ENCODE data around the gene SLC39A9. TPM values are rescaled to one million over a fixed set of nuclear protein-coding genes. Genes with fewer than 3 reads are reported as not detected.

SLC39A9 gene
- total and polyA plus RNA-seq, 4 donors = 20.5 to 74.9 (median 43.4) TPM

DNA sequence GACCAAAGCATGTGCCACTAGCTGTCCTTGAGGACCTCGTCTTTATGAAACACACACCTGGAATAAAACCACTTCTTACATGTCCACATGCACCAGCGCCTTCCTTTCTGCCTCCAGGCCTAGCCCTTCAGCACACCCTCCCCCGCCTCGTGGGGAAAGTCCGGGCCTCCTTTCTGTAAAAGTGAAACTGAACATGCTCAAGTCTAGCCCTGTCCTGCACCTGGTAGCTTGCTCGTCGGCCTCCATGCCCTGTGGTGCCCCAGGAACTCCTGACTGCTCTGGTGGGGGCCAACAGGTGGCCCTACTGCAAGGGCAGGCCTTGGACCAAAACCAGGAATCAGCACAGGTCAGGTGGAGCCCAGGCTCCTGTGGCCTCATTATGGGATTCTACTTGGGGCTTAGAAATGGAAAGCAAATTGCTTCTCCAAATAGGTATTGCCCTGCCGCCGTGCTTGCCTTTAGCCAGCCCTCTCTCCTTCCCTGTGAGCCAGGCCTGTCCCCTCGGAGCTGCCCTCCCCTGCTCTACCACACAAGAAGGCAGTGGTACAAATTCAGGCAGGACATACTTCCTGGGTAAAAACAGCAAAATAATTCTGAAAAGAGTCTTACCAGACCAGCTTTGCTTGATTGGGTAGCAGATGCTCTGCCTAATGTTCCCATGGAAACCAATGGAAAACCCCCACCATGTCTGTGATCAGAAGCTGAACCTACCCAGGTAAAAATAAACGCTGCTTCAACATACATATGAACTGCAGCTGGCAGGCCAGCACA is 43.9 kb upstream of the SLC39A9 start:
- peaks cover 0 to 7% (median 0%) of the 10 kb centered on the region in 5 donors for H3K4me1 ChIP-seq (ENCODE audit: control insufficient read depth in 5 of 5, insufficient read depth in 5 of 5, low read length in 5 of 5)
- no peak for DNase-seq
- WGBS, 2 donors = 59 to 79% methylated on average over 11 of the region's 11 CpGs
- H3K4me3 ChIP-seq = no peak overlapping the region
- H3K9ac ChIP-seq (ENCODE audit: insufficient read depth in 1 of 2, low read length in 2 of 2) = no peak overlapping the region
- ATAC-seq (ENCODE audit: insufficient read depth, low FRiP score) = no peak
- no peaks in the 10 kb centered on the region for H3K27me3 ChIP-seq (ENCODE audit: control insufficient read depth in 3 of 3, insufficient read depth in 3 of 3, low read length in 2 of 3)
- no peak overlapping the region for H3K27ac ChIP-seq (ENCODE audit: low read depth in 1 of 2, low read length in 1 of 2)
- H3K36me3 ChIP-seq (ENCODE audit: control insufficient read depth in 4 of 4, insufficient read depth in 4 of 4, low read length in 4 of 4) = no peaks in the 10 kb centered on the region
- no peak for TF ChIP-seq CTCF (IDR thresholded peaks at IDR 0.05; ENCODE audit: control extremely low read depth, extremely low read depth)
- peaks cover 0 to 2% (median 0%) of the 10 kb centered on the region in 4 donors for H3K9me3 ChIP-seq (ENCODE audit: control insufficient read depth in 4 of 4, insufficient read depth in 3 of 4, low read length in 3 of 4)

GRCh38 chr14:69355154-69355597 is 43.3 kb upstream of the SLC39A9 start:
- Histone ChIP-seq H3K36me3 (ENCODE audit: control insufficient read depth in 4 of 4, insufficient read depth in 4 of 4, low read length in 4 of 4) (no peaks in the 10 kb centered on the region), H3K4me1 (ENCODE audit: control insufficient read depth in 5 of 5, insufficient read depth in 5 of 5, low read length in 5 of 5) (peaks cover 0 to 7% (median 0%) of the 10 kb centered on the region in 5 donors), H3K27ac (ENCODE audit: low read depth in 1 of 2, low read length in 1 of 2) (peak overlapping the region in 1 of 2 donors; percentile 17), H3K27me3 (ENCODE audit: control insufficient read depth in 3 of 3, insufficient read depth in 3 of 3, low read length in 2 of 3) (no peaks in the 10 kb centered on the region), H3K9me3 (ENCODE audit: control insufficient read depth in 4 of 4, insufficient read depth in 3 of 4, low read length in 3 of 4) (peaks cover 0 to 2% (median 0%) of the 10 kb centered on the region in 4 donors), H3K4me3 (no peak overlapping the region), H3K9ac (ENCODE audit: insufficient read depth in 1 of 2, low read length in 2 of 2) (no peak overlapping the region)
- no peak for DNase-seq
- WGBS, 2 donors = 93 to 95% methylated on average over 6 of the region's 6 CpGs
- TF ChIP-seq CTCF (IDR thresholded peaks at IDR 0.05; ENCODE audit: control extremely low read depth, extremely low read depth) = no peak
- ATAC-seq (ENCODE audit: insufficient read depth, low FRiP score) = no peak

DNA sequence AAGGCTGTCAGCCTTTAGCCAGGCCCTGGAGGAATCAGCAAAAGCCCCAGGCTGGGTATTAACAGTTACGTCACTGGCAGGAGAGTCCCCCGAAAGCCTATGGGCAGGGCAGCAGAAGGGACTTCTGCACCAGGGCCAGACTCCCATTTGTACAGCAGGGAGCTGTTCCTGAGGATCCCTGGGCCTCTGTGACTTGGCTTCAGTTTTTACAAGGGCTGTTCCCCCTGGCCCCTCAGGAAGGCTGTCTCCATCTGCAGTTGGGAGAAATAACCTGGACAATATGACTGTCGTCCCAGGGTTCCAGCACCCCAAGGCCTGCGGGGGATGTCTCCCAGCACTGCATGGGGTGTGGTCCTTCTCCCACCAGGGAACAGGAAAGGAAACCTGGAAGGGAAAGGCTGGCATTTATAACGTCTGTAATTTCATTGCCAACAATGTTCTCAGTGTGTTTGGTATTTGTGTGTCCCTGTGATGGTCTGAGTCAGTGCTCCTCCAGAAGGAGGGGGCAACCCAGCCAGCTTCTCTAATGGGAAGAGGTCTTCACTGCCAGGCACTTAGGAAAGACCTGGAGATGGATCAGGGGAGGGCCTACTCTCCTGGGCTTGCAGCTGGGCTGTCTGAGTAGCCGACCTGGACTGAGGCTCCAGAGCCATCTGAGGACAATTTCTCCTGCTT is 42.7 kb upstream of the SLC39A9 start:
- 71 to 78% methylated on average over 6 of the region's 6 CpGs for WGBS, 2 donors

More for the DNA sequence above, 42.7 kb upstream of the SLC39A9 start:
- DNase-seq = no peak
- H3K36me3 ChIP-seq (ENCODE audit: control insufficient read depth in 4 of 4, insufficient read depth in 4 of 4, low read length in 4 of 4) = no peaks in the 10 kb centered on the region
- H3K9me3 ChIP-seq (ENCODE audit: control insufficient read depth in 4 of 4, insufficient read depth in 3 of 4, low read length in 3 of 4) = peaks cover 0 to 2% (median 0%) of the 10 kb centered on the region in 4 donors
- ATAC-seq (ENCODE audit: insufficient read depth, low FRiP score) = no peak
- H3K9ac ChIP-seq (ENCODE audit: insufficient read depth in 1 of 2, low read length in 2 of 2) = no peak overlapping the region
- H3K4me3 ChIP-seq = no peak overlapping the region
- no peaks in the 10 kb centered on the region for H3K27me3 ChIP-seq (ENCODE audit: control insufficient read depth in 3 of 3, insufficient read depth in 3 of 3, low read length in 2 of 3)
- TF ChIP-seq CTCF (IDR thresholded peaks at IDR 0.05; ENCODE audit: control extremely low read depth, extremely low read depth) = no peak
- H3K27ac ChIP-seq (ENCODE audit: low read depth in 1 of 2, low read length in 1 of 2) = peak overlapping the region in 1 of 2 donors; percentile 17
- H3K4me1 ChIP-seq (ENCODE audit: control insufficient read depth in 5 of 5, insufficient read depth in 5 of 5, low read length in 5 of 5) = peaks cover 0 to 7% (median 0%) of the 10 kb centered on the region in 5 donors

Data from lung (tissue), 12 donors.